Stimulated activated CD4-positive, alpha-beta T cell treated with anti-CD3 and anti-CD28 coated beads, Interleukin-12 subunit alpha, Interleukin-12 subunit beta, amount 100 ng/mL, for 4 hours (primary cell): Measurements from ENCODE around the gene PCAT6.
A peak's percentile ranks its signal among the peaks of the same experiment; 100 is the strongest.
"Not testable (repeated sequence)": the region's sequence is repeated elsewhere in the genome, so short reads cannot be mapped to it uniquely, and the experiment has no call there.

Experiments
- DNase-seq: peaks from one replicate; pipeline ENCODE4 v3.0.0-alpha.2; 2020

Gene PCAT6

GRCh38 chr1:202807926-202808757 is 2.6 kb upstream of the PCAT6 start, which contains the start of gene KDM5B:
TSS of gene KDM5B (minus strand) at chr1:202808421. CDS start at chr1:202808305, 116 bp downstream.
- peak; percentile 67 for DNase-seq

- DNase-seq: no peak
Measured at GRCh38 chr1:202809597-202810159, 1.1 kb upstream of the PCAT6 start.

GRCh38 chr1:202810193-202810614 is 550 bp upstream of the PCAT6 start:
- no peak for DNase-seq

- DNase-seq: no peak
Measured at GRCh38 chr1:202811296-202812175, 782 bp downstream of the PCAT6 start.

- no peak for DNase-seq
Measured at GRCh38 chr1:202812176-202813026, 1.6 kb downstream of the PCAT6 start.

- no peak for DNase-seq
Measured at GRCh38 chr1:202815120-202815519, 4.4 kb downstream of the PCAT6 start.

- DNase-seq: no peak
Measured at GRCh38 chr1:202818819-202819218, 8.1 kb downstream of the PCAT6 start.

GRCh38 chr1:202821467-202821866 is 10.7 kb downstream of the PCAT6 start:
- no peak for DNase-seq

- no peak for DNase-seq
Measured at GRCh38 chr1:202825748-202826147, 15.0 kb downstream of the PCAT6 start.

- DNase-seq: not testable (repeated sequence)
Measured at GRCh38 chr1:202829223-202829622, 18.5 kb downstream of the PCAT6 start.

GRCh38 chr1:202831906-202832305 is 21.2 kb downstream of the PCAT6 start:
- no peak for DNase-seq

GRCh38 chr1:202834771-202835547 is 24.2 kb downstream of the PCAT6 start:
- no peak for DNase-seq

GRCh38 chr1:202835548-202836072 is 24.9 kb downstream of the PCAT6 start:
- DNase-seq: no peak

GRCh38 chr1:202836623-202837403 is 26.1 kb downstream of the PCAT6 start:
- DNase-seq: no peak

GRCh38 chr1:202837746-202838262 is 27.1 kb downstream of the PCAT6 start:
- DNase-seq: no peak

- no peak for DNase-seq
Measured at GRCh38 chr1:202843081-202843480, 32.3 kb downstream of the PCAT6 start.

- no peak for DNase-seq
Measured at GRCh38 chr1:202844259-202844658, 33.5 kb downstream of the PCAT6 start.

GRCh38 chr1:202844935-202845334 is 34.2 kb downstream of the PCAT6 start:
- no peak for DNase-seq

GRCh38 chr1:202848191-202848542 is 37.4 kb downstream of the PCAT6 start:
- no peak for DNase-seq
